22Rv1 (cell line): ENCODE results near the gene SCO2.

Experiments
- CTCF ChIP-seq: fragments of 450-650 bp; IDR thresholded peaks from 2 replicates; pipeline ENCODE4 v1.5.1; 2017; ENCODE audit warnings: mild to moderate bottlenecking
- ZFX ChIP-seq: fragments of 450-650 bp; IDR thresholded peaks from 2 replicates; pipeline ENCODE4 v1.6.1; 2017; ENCODE audit warnings: antibody characterized with exemption, borderline replicate concordance

- TF ChIP-seq CTCF (no peak), ZFX (no peak)
Measured at GRCh38 chr22:50550395-50550794, 25.0 kb upstream of the SCO2 start.
